HepG2 (cell line): Measurements from ENCODE around the gene PAXX. TPM values are rescaled to one million over a fixed set of nuclear protein-coding genes. Genes with fewer than 3 reads are reported as not detected.

Experiments
- ATAC-seq: fragments of 200-7000 bp; cut with Tn5 transposase; 3 replicates; pipeline ENCODE4 v1.9.1; 2020; ENCODE audit warnings: mild to moderate bottlenecking, moderate library complexity
- BruUV-seq: library from RNA; stranded (reverse); fragments of 400-500 nt; replicated peaks from 2 replicates; lab custom pipeline; 2021; lab: Mats Ljungman, UMichigan
- CTCF ChIA-PET: fragments of 300-600 bp; formaldehyde crosslinking; extraction: SDS; loops from one replicate; lab custom pipeline; 2021; ENCODE audit warnings: low total read pairs, inconsistent platforms, low intra/inter-chr PET ratio; lab: Yijun Ruan, JAX
- POLR2A ChIA-PET: fragments of 350-600 bp; sonication (Branson Sonifier 250); formaldehyde crosslinking; loops from one replicate; lab custom pipeline; 2020; ENCODE audit warnings: antibody characterized with exemption, inconsistent platforms; lab: Yijun Ruan, JAX
- DNase-seq: peaks from one replicate; pipeline ENCODE4 v3.0.0-alpha.2; 2015; ENCODE audit warnings: low spot score
- FAIRE-seq: peaks from 3 replicates; lab custom pipeline; 2011; peaks lifted over from hg19 to GRCh38; lab: Jason Lieb, UNC
- H2AFZ ChIP-seq: one replicate; pipeline ENCODE4 v1.6.1; 2011; ENCODE audit warnings: low read length, inconsistent platforms
- H3K27ac ChIP-seq: fragments of 300-600 bp; 3 replicates; pipeline ENCODE4 v1.8.0; 2011; ENCODE audit warnings: mixed run types, mild to moderate bottlenecking, mixed read lengths, low read length, inconsistent platforms; ENCODE audit not compliant: insufficient read depth; ENCODE audit errors: extremely low read length
- H3K27me3 ChIP-seq, 2 experiments: fragments of 200-600 bp in 1 of 2; 2 replicates in 1 of 2; 3 replicates in 1 of 2; pipeline versions ENCODE4 v1.6.0 to v1.8.0; 2011; ENCODE audit warnings: low read length in 2 of 2, mild to moderate bottlenecking in 2 of 2, moderate library complexity in 2 of 2, inconsistent platforms in 1 of 2; ENCODE audit not compliant: insufficient read depth in 2 of 2, control insufficient read depth in 1 of 2
- H3K36me3 ChIP-seq, 2 experiments: fragments of 200-600 bp in 1 of 2; replicated peaks in 1 of 2; 2 replicates in 1 of 2; 3 replicates in 1 of 2; pipeline versions ENCODE4 v1.5.1 to v1.8.0; 2011; ENCODE audit warnings: low read length in 2 of 2, inconsistent platforms in 1 of 2; ENCODE audit not compliant: insufficient read depth in 2 of 2, control insufficient read depth in 1 of 2
- H3K4me1 ChIP-seq: 2 replicates; pipeline ENCODE4 v1.5.1; 2012; ENCODE audit warnings: low read length, inconsistent platforms; ENCODE audit not compliant: insufficient read depth
- H3K4me2 ChIP-seq: 2 replicates; pipeline ENCODE4 v1.6.0; 2011; ENCODE audit warnings: low read depth, low read length, inconsistent platforms
- H3K4me3 ChIP-seq, 3 experiments: fragments of 200-600 bp in 1 of 3; sonication (generic), shearing (Covaris generic) in 1 of 3; replicated peaks in 1 of 3; 2 replicates each; pipeline ENCODE4 v1.5.1; 2011 to 2016; ENCODE audit warnings: low read length in 3 of 3, inconsistent platforms in 2 of 3, low read depth in 2 of 3, mild to moderate bottlenecking in 2 of 3, control low read depth in 1 of 3, mixed read lengths in 1 of 3; ENCODE audit not compliant: insufficient read depth in 1 of 3
- H3K79me2 ChIP-seq: one replicate; pipeline ENCODE4 v1.6.1; 2011; ENCODE audit warnings: low read length, inconsistent platforms; ENCODE audit not compliant: insufficient read depth
- H3K9ac ChIP-seq: 2 replicates; pipeline ENCODE4 v1.6.0; 2011; ENCODE audit warnings: mild to moderate bottlenecking, low read depth, low read length, inconsistent platforms; ENCODE audit not compliant: insufficient read depth
- H3K9me3 ChIP-seq: 2 replicates; pipeline ENCODE4 v1.5.1; 2012; ENCODE audit warnings: mild to moderate bottlenecking, low read length
- H4K20me1 ChIP-seq: 2 replicates; pipeline ENCODE4 v1.6.0; 2011; ENCODE audit warnings: inconsistent platforms, mild to moderate bottlenecking, low read length, moderate library complexity; ENCODE audit not compliant: insufficient read depth
- ATF5 ChIP-seq: sonication (generic); formaldehyde crosslinking; IDR thresholded peaks from 2 replicates; pipeline ENCODE4 v1.4.0; 2020; ENCODE audit warnings: mild to moderate bottlenecking, low read depth, missing genetic modification reagents
- FLYWCH1 ChIP-seq: sonication (generic); formaldehyde crosslinking; IDR thresholded peaks from 2 replicates; pipeline ENCODE4 v1.8.1; 2023; ENCODE audit warnings: mild to moderate bottlenecking, missing genetic modification reagents
- MIER2 ChIP-seq: IDR thresholded peaks from 2 replicates; pipeline ENCODE4 v1.6.1; 2016; ENCODE audit warnings: missing biosample characterization, missing genetic modification reagents
- RBFOX2 ChIP-seq: fragments of 200-400 bp; formaldehyde crosslinking; IDR thresholded peaks from 2 replicates; pipeline ENCODE4 v1.6.1; 2017; ENCODE audit warnings: low read depth, mild to moderate bottlenecking, low read length
- STAT5B ChIP-seq: sonication (generic); formaldehyde crosslinking; IDR thresholded peaks from 2 replicates; pipeline ENCODE4 v1.4.0; 2020; ENCODE audit warnings: missing genetic modification reagents
- TMF1 ChIP-seq: sonication (generic); formaldehyde crosslinking; IDR thresholded peaks from 2 replicates; pipeline ENCODE4 v1.8.1; 2022; ENCODE audit warnings: low read depth, missing genetic modification reagents
- UBTF ChIP-seq: sonication (generic); formaldehyde crosslinking; IDR thresholded peaks from 2 replicates; pipeline ENCODE4 v1.4.0; 2020; ENCODE audit warnings: mild to moderate bottlenecking, missing genetic modification reagents
- ZHX2 ChIP-seq, 2 experiments: sonication (generic) in 1 of 2; formaldehyde crosslinking in 1 of 2; IDR thresholded peaks; 2 replicates each; pipeline versions ENCODE4 v1.6.1 to v1.9.0; 2014 to 2022; ENCODE audit warnings: antibody characterized with exemption in 1 of 2, borderline replicate concordance in 1 of 2, inconsistent platforms in 1 of 2, low read depth in 1 of 2, missing genetic modification reagents in 1 of 2
- ZMYM4 ChIP-seq: sonication (generic); formaldehyde crosslinking; IDR thresholded peaks from 2 replicates; pipeline ENCODE4 v1.8.1; 2023; ENCODE audit warnings: mild to moderate bottlenecking, missing genetic modification reagents
- ZNF703 ChIP-seq: sonication (generic); formaldehyde crosslinking; IDR thresholded peaks from 2 replicates; pipeline ENCODE4 v1.5.1; 2020; ENCODE audit warnings: missing genetic modification reagents, mild to moderate bottlenecking, moderate library complexity, borderline replicate concordance
- WGBS: methylation state at CpG from one replicate; pipeline ENCODE4 v1.1.6; 2017; ENCODE audit warnings: low lambda C conversion rate; 5-methylcytosine and 5-hydroxymethylcytosine counted together
- in situ Hi-C: cut with HindIII; loops from 2 replicates; pipeline ENCODE4 v1.10.0; 2017; ENCODE audit warnings: low pct_unique_long_range_greater_than_20kb; ENCODE audit not compliant: extremely low pct_ligation_motif_present
- intact Hi-C: fragments of 100-400 bp; cut with micrococcal nuclease; formaldehyde crosslinking; loops from one replicate; pipeline ENCODE4 v1.10.0; 2022; ENCODE audit not compliant: unreplicated experiment
- polyA plus RNA-seq, 8 experiments: library from polyadenylated mRNA; depleted of rRNA in 3 of 8; stranded (reverse) in 7 of 8; unstranded in 1 of 8; fragments of >200 nt; fragmentation: Illumina TruSeq in 4 of 8; extraction: Trizol in 4 of 8; gene quantifications; 2 replicates each; pipeline versions ENCODE4 v1.2.1 to v1.2.3, GENCODE V29; 2011 to 2016; ENCODE audit warnings: low read depth in 4 of 8, missing spikeins in 1 of 8, mixed read lengths in 1 of 8; ENCODE audit not compliant: insufficient read depth in 1 of 8
- total RNA-seq, 5 experiments: library from RNA; depleted of rRNA; stranded (reverse); fragments of >200 nt; fragmentation: Illumina TruSeq; extraction: Trizol; gene quantifications; 2 replicates each; pipeline ENCODE4 v1.2.3, GENCODE V29; 2016; ENCODE audit warnings: low read depth in 1 of 5
- TF ChIP-seq, protein P1 (sequence below): sonication (generic); formaldehyde crosslinking; IDR thresholded peaks from 2 replicates; pipeline ENCODE4 v1.4.0; 2020; ENCODE audit warnings: missing genetic modification reagents

Gene PAXX
- total and polyA plus RNA-seq, 2 of the 13 experiments (the other 11 are each of a cell fraction or from before 2014, with no cell fraction given) = 14.0 to 31.9 TPM

- WGBS = 0% methylated on average over 4 of the region's 45 CpGs
- in situ Hi-C loops = no loop called here
- Histone ChIP-seq H3K27me3 (no peaks in the 10 kb centered on the region), H3K36me3 (peaks cover 8 to 33% of the 10 kb centered on the region in 2 experiments), H3K27ac (peak overlapping the region; percentile 75), H2AFZ (no peak overlapping the region), H3K4me2 (peak overlapping the region; percentile 89), H3K9me3 (no peaks in the 10 kb centered on the region), H4K20me1 (no peaks in the 10 kb centered on the region), H3K79me2 (peaks cover 10% of the 10 kb centered on the region), H3K9ac (peak overlapping the region; percentile 90), H3K4me3 (peak overlapping the region; percentile 90 to 95 (median 91)), H3K4me1 (peaks cover 44% of the 10 kb centered on the region)
- FAIRE-seq (no peak), DNase-seq (no peak), ATAC-seq (peak; percentile 16)
- CTCF ChIA-PET = no interaction called here
- POLR2A ChIA-PET = interaction anchor here (1.0 to 2.4 kb wide), 7 partner anchors 42 to 156 kb away, joined by 3 to 11 read pairs (median 4); partner anchors contain the start of genes CLIC3 and TRAF2
- no TSS peak for BruUV-seq
- intact Hi-C loops = no loop called here
- TF ChIP-seq ATF5 (CRISPR knock-in tag) = 0 out of 2 replicates have a peak, but pooled peaks have one; percentile 1
- TF ChIP-seq ZMYM4 (CRISPR knock-in tag) = no peak; the same call in 1 of the 2 replicates
- peak; percentile 58 for TF ChIP-seq RBFOX2
- TF ChIP-seq, protein P1, sequence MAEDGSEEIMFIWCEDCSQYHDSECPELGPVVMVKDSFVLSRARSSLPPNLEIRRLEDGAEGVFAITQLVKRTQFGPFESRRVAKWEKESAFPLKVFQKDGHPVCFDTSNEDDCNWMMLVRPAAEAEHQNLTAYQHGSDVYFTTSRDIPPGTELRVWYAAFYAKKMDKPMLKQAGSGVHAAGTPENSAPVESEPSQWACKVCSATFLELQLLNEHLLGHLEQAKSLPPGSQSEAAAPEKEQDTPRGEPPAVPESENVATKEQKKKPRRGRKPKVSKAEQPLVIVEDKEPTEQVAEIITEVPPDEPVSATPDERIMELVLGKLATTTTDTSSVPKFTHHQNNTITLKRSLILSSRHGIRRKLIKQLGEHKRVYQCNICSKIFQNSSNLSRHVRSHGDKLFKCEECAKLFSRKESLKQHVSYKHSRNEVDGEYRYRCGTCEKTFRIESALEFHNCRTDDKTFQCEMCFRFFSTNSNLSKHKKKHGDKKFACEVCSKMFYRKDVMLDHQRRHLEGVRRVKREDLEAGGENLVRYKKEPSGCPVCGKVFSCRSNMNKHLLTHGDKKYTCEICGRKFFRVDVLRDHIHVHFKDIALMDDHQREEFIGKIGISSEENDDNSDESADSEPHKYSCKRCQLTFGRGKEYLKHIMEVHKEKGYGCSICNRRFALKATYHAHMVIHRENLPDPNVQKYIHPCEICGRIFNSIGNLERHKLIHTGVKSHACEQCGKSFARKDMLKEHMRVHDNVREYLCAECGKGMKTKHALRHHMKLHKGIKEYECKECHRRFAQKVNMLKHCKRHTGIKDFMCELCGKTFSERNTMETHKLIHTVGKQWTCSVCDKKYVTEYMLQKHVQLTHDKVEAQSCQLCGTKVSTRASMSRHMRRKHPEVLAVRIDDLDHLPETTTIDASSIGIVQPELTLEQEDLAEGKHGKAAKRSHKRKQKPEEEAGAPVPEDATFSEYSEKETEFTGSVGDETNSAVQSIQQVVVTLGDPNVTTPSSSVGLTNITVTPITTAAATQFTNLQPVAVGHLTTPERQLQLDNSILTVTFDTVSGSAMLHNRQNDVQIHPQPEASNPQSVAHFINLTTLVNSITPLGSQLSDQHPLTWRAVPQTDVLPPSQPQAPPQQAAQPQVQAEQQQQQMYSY = no peak
- no peak for TF ChIP-seq MIER2 (CRISPR knock-in tag)
- TF ChIP-seq UBTF (CRISPR knock-in tag) = peak; percentile 47; the same call in 1 of the 2 replicates
- no peak for TF ChIP-seq STAT5B (CRISPR knock-in tag)
- 0 out of 2 replicates have a peak, but pooled peaks have one; percentile 26 for TF ChIP-seq FLYWCH1 (CRISPR knock-in tag)
- no peak for TF ChIP-seq ZHX2 (IDR thresholded peaks at IDR 0.05; ENCODE audit: low read depth)
- 0 out of 2 replicates have a peak, but pooled peaks have one; percentile 46 for TF ChIP-seq ZHX2 (CRISPR knock-in tag; IDR thresholded peaks at IDR 0.05; ENCODE audit: borderline replicate concordance)
- TF ChIP-seq ZNF703 = peak; percentile 5; the same call in 1 of the 2 replicates
- TF ChIP-seq TMF1 = 0 out of 2 replicates have a peak, but pooled peaks have one; percentile 45
Measured at GRCh38 chr9:136944212-136944518, 48.1 kb upstream of the PAXX start.
